SU-DHL-6 (cell line): ENCODE measurements around the gene USP8.

Experiments used
- H2AFZ ChIP-seq: fragments of 200-600 bp; sonication (generic); 2 replicates; pipeline ENCODE4 v1.6.1; 2014; ENCODE audit warnings: low read depth, mild to moderate bottlenecking, moderate library complexity, mixed read lengths, antibody characterized with exemption, low read length; ENCODE audit not compliant: severe bottlenecking
- H3F3A ChIP-seq: fragments of 200-600 bp; shearing (Covaris generic); 2 replicates; pipeline ENCODE4 v1.6.0; 2016; ENCODE audit warnings: antibody characterized with exemption, mild to moderate bottlenecking; ENCODE audit not compliant: insufficient read depth
- H3K27ac ChIP-seq: fragments of 200-600 bp; sonication (generic); 2 replicates; pipeline ENCODE4 v1.5.1; 2016; ENCODE audit warnings: low read depth, mild to moderate bottlenecking, low read length, moderate library complexity, mixed read lengths
- H3K27me3 ChIP-seq: fragments of 200-600 bp; sonication (generic), shearing (Covaris generic); 2 replicates; pipeline ENCODE4 v1.6.0; 2014; ENCODE audit warnings: mild to moderate bottlenecking, low read length
- H3K36me3 ChIP-seq: fragments of 200-600 bp; sonication (generic); 2 replicates; pipeline ENCODE4 v1.6.1; 2014; ENCODE audit warnings: mild to moderate bottlenecking, low read length, mixed read lengths
- H3K4me2 ChIP-seq: fragments of 300-600, 200-600 bp; shearing (Covaris generic), sonication (generic); 2 replicates; pipeline ENCODE4 v1.6.0; 2014; ENCODE audit warnings: low read length, low read depth, mild to moderate bottlenecking; ENCODE audit not compliant: poor library complexity, severe bottlenecking
- H3K4me3 ChIP-seq: fragments of 200-600 bp; sonication (generic); 2 replicates; pipeline ENCODE4 v1.5.1; 2014; ENCODE audit warnings: antibody characterized with exemption, low read length, mild to moderate bottlenecking, mixed read lengths; ENCODE audit not compliant: insufficient read depth, poor library complexity, severe bottlenecking
- H3K79me2 ChIP-seq: fragments of 200-600 bp; sonication (generic); 2 replicates; pipeline ENCODE4 v1.6.1; 2014; ENCODE audit warnings: mild to moderate bottlenecking, low read length, moderate library complexity; ENCODE audit not compliant: insufficient read depth
- H3K9ac ChIP-seq: fragments of 200-600 bp; sonication (generic); 2 replicates; pipeline ENCODE4 v1.7.0; 2014; ENCODE audit warnings: mild to moderate bottlenecking, low read length
- H3K9me2 ChIP-seq: fragments of 200-600 bp; sonication (generic); replicated peaks from 2 replicates; pipeline ENCODE4 v1.6.1; 2014; ENCODE audit warnings: low read length; ENCODE audit not compliant: insufficient read depth
- H3K9me3 ChIP-seq: fragments of 200-600 bp; sonication (generic); 2 replicates; pipeline ENCODE4 v1.6.1; 2014; ENCODE audit warnings: low read length, mixed read lengths; ENCODE audit not compliant: insufficient read depth
- H4K20me1 ChIP-seq: fragments of 200-600 bp; sonication (generic); 2 replicates; pipeline ENCODE4 v1.6.1; 2014; ENCODE audit warnings: low read depth, mild to moderate bottlenecking, antibody characterized with exemption, low read length, moderate library complexity, mixed read lengths
- EZH2phosphoT487 ChIP-seq: fragments of 200-600 bp; sonication (generic), shearing (Covaris generic); conservative IDR thresholded peaks from 2 replicates; pipeline ENCODE4 v1.6.1; 2018; ENCODE audit warnings: mild to moderate bottlenecking, antibody characterized with exemption, low read length, moderate library complexity, mixed read lengths
- TF ChIP-seq, protein P1 (sequence below): fragments of 200-600 bp; sonication (generic); IDR thresholded peaks from one replicate; pipeline ENCODE4 v1.5.1; 2017; ENCODE audit warnings: antibody characterized with exemption, mild to moderate bottlenecking, low read length, moderate library complexity; ENCODE audit not compliant: insufficient read depth, poor library complexity, severe bottlenecking

USP8 gene

GRCh38 chr15:50452927-50453326, 28.7 kb downstream of the USP8 start:
- Histone ChIP-seq H3K4me3 (no peak overlapping the region), H3F3A (peaks cover 4% of the 10 kb centered on the region; the same call in 1 of the 2 replicates), H3K79me2 (peaks cover 4% of the 10 kb centered on the region; the same call in 1 of the 2 replicates), H4K20me1 (no peaks in the 10 kb centered on the region), H3K9me2 (no peaks in the 10 kb centered on the region), H3K4me2 (no peak overlapping the region), H3K9me3 (no peaks in the 10 kb centered on the region), H3K27ac (no peak overlapping the region), H3K9ac (no peak overlapping the region), H3K36me3 (peaks cover 5% of the 10 kb centered on the region; the same call in 1 of the 2 replicates), H2AFZ (no peak overlapping the region), H3K27me3 (no peaks in the 10 kb centered on the region)
- TF ChIP-seq EZH2phosphoT487, result no peak
- TF ChIP-seq, protein P1, sequence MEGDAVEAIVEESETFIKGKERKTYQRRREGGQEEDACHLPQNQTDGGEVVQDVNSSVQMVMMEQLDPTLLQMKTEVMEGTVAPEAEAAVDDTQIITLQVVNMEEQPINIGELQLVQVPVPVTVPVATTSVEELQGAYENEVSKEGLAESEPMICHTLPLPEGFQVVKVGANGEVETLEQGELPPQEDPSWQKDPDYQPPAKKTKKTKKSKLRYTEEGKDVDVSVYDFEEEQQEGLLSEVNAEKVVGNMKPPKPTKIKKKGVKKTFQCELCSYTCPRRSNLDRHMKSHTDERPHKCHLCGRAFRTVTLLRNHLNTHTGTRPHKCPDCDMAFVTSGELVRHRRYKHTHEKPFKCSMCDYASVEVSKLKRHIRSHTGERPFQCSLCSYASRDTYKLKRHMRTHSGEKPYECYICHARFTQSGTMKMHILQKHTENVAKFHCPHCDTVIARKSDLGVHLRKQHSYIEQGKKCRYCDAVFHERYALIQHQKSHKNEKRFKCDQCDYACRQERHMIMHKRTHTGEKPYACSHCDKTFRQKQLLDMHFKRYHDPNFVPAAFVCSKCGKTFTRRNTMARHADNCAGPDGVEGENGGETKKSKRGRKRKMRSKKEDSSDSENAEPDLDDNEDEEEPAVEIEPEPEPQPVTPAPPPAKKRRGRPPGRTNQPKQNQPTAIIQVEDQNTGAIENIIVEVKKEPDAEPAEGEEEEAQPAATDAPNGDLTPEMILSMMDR, result no peak

GRCh38 chr15:50458348-50459112, 34.3 kb downstream of the USP8 start:
- no peak overlapping the region for H3K27ac ChIP-seq

GRCh38 chr15:50463423-50464358, 39.5 kb downstream of the USP8 start:
- peaks cover 5% of the 10 kb centered on the region; the same call in 1 of the 2 replicates for H3K36me3 ChIP-seq

More at GRCh38 chr15:50458348-50459112, 34.3 kb downstream of the USP8 start:
- H3K4me2 ChIP-seq, result no peak overlapping the region
- no peak overlapping the region for H3K9ac ChIP-seq
- no peaks in the 10 kb centered on the region for H4K20me1 ChIP-seq
- H3K9me3 ChIP-seq, result no peaks in the 10 kb centered on the region
- no peak overlapping the region for H3K4me3 ChIP-seq
- peaks cover 5% of the 10 kb centered on the region; the same call in 1 of the 2 replicates for H3K36me3 ChIP-seq
- H3K79me2 ChIP-seq, result no peaks in the 10 kb centered on the region
- no peaks in the 10 kb centered on the region for H3F3A ChIP-seq
- H3K27me3 ChIP-seq, result no peaks in the 10 kb centered on the region
- no peaks in the 10 kb centered on the region for H3K9me2 ChIP-seq
- no peak overlapping the region for H2AFZ ChIP-seq
- no peak for TF ChIP-seq EZH2phosphoT487
- TF ChIP-seq, protein P1, result no peak

More at GRCh38 chr15:50463423-50464358, 39.5 kb downstream of the USP8 start:
- Histone ChIP-seq H2AFZ (no peak overlapping the region), H3K9ac (no peak overlapping the region), H3F3A (no peaks in the 10 kb centered on the region), H3K4me3 (no peak overlapping the region), H4K20me1 (no peaks in the 10 kb centered on the region), H3K79me2 (no peaks in the 10 kb centered on the region), H3K27me3 (no peaks in the 10 kb centered on the region), H3K27ac (no peak overlapping the region), H3K9me2 (no peaks in the 10 kb centered on the region), H3K4me2 (no peak overlapping the region), H3K9me3 (no peaks in the 10 kb centered on the region)
- no peak for TF ChIP-seq EZH2phosphoT487
- TF ChIP-seq, protein P1, result no peak
